Activated CD4-positive, alpha-beta T cell treated with anti-CD3 and anti-CD28 coated beads, Interleukin-2, amount 50 U/mL, for 1 hour (primary cell): Measurements from ENCODE around the gene DIS3L2.
"Not testable (repeated sequence)": the region's sequence is repeated elsewhere in the genome, so short reads cannot be mapped to it uniquely, and the experiment has no call there.

Experiments used
- DNase-seq: peaks from one replicate; pipeline ENCODE4 v3.0.0-alpha.2; 2020

The DIS3L2 gene

GRCh38 chr2:232378735-232379151 lies 417.2 kb downstream of the DIS3L2 start, which contains the start of gene ALPP:
Gene ALPP (plus strand): TSS chr2:232378751. CDS start chr2:232378803, 52 bp downstream.
- not testable (repeated sequence) for DNase-seq

- not testable (repeated sequence) for DNase-seq
Observed at GRCh38 chr2:232379610-232380590, 418.4 kb downstream of the DIS3L2 start.

- DNase-seq = not testable (repeated sequence)
Observed at GRCh38 chr2:232381204-232382031, 419.9 kb downstream of the DIS3L2 start.

GRCh38 chr2:232382331-232383225 lies 421.1 kb downstream of the DIS3L2 start:
- no peak for DNase-seq

- DNase-seq = no peak
Observed at GRCh38 chr2:232384466-232384865, 423.0 kb downstream of the DIS3L2 start.

- DNase-seq = not testable (repeated sequence)
Observed at GRCh38 chr2:232385058-232385457, 423.5 kb downstream of the DIS3L2 start.

GRCh38 chr2:232385660-232386489 lies 424.4 kb downstream of the DIS3L2 start:
- no peak for DNase-seq

- DNase-seq = no peak
Observed at GRCh38 chr2:232386490-232386739, 424.9 kb downstream of the DIS3L2 start.
